Upper lobe of right lung (tissue), 1 donor: ENCODE data around the gene NADK. TPM values are rescaled to one million over a fixed set of nuclear protein-coding genes. Genes with fewer than 3 reads are reported as not detected.

Source experiments
- ATAC-seq: fragments of 200-7000 bp; cut with Tn5 transposase; one replicate; pipeline ENCODE4 v1.9.1; 2020; ENCODE audit warnings: mild to moderate bottlenecking, moderate library complexity
- DNase-seq: peaks from one replicate; pipeline ENCODE4 v3.0.0-alpha.2; 2020
- H3K27ac ChIP-seq: fragments of 200-600 bp; one replicate; pipeline ENCODE4 v1.8.0; 2022
- H3K27me3 ChIP-seq: fragments of 200-600 bp; one replicate; pipeline ENCODE4 v1.8.0; 2022; ENCODE audit warnings: mild to moderate bottlenecking
- H3K36me3 ChIP-seq: fragments of 200-600 bp; one replicate; pipeline ENCODE4 v1.8.0; 2022
- H3K4me1 ChIP-seq: fragments of 200-600 bp; one replicate; pipeline ENCODE4 v1.8.0; 2022
- H3K4me3 ChIP-seq: fragments of 200-600 bp; one replicate; pipeline ENCODE4 v1.8.0; 2022; ENCODE audit warnings: mild to moderate bottlenecking
- H3K9me3 ChIP-seq: fragments of 200-600 bp; one replicate; pipeline ENCODE4 v1.8.0; 2022
- CTCF ChIP-seq: fragments of 200-600 bp; IDR thresholded peaks from one replicate; pipeline ENCODE4 v1.8.0; 2022; ENCODE audit warnings: antibody characterized with exemption
- intact Hi-C: fragments of 100-400 bp; cut with DNase I; formaldehyde crosslinking; loops from one replicate; pipeline ENCODE4 v1.11.0; 2022
- total RNA-seq: library from RNA; stranded (reverse); fragmentation: NEBNext Ultra II Directional; extraction: Animal tissue kit (Norgen Biotek cat#: 25700); gene quantifications from one replicate; pipeline ENCODE4 v1.2.1, GENCODE V29; 2021
- donor health status: DM: no; HTN: yes; CAD: no; lungs with severe emphysema.

Gene NADK
- total RNA-seq, 1 donor from 2014 or later: 99.2 TPM

GRCh38 chr1:1764876-1765470, 13.3 kb downstream of the NADK start:
- intact Hi-C loops: no loop called here
- H3K36me3 ChIP-seq: peaks cover 67% of the 10 kb centered on the region
- ATAC-seq (no peak), DNase-seq (no peak)
- H3K9me3 ChIP-seq: no peaks in the 10 kb centered on the region
- H3K4me1 ChIP-seq: peaks cover 11% of the 10 kb centered on the region
- no peaks in the 10 kb centered on the region for H3K27me3 ChIP-seq
- no peak for TF ChIP-seq CTCF
- H3K27ac ChIP-seq: no peak overlapping the region
- H3K4me3 ChIP-seq: no peak overlapping the region

GRCh38 chr1:1763657-1764621, 14.3 kb downstream of the NADK start:
- peak; percentile 24 for TF ChIP-seq CTCF
- intact Hi-C loops: no loop called here
- H3K27ac ChIP-seq: peak overlapping the region; percentile 55
- peak; percentile 95 for DNase-seq
- H3K9me3 ChIP-seq: no peaks in the 10 kb centered on the region
- H3K27me3 ChIP-seq: no peaks in the 10 kb centered on the region
- H3K36me3 ChIP-seq: peaks cover 71% of the 10 kb centered on the region
- H3K4me3 ChIP-seq: no peak overlapping the region
- peaks cover 17% of the 10 kb centered on the region for H3K4me1 ChIP-seq
- ATAC-seq: peak; percentile 94

GRCh38 chr1:1761504-1762376, 16.5 kb downstream of the NADK start:
- H3K4me3 ChIP-seq: no peak overlapping the region
- no peak for ATAC-seq
- H3K9me3 ChIP-seq: no peaks in the 10 kb centered on the region
- TF ChIP-seq CTCF: no peak
- intact Hi-C loops: no loop called here
- no peak overlapping the region for H3K27ac ChIP-seq
- no peaks in the 10 kb centered on the region for H3K27me3 ChIP-seq
- peaks cover 31% of the 10 kb centered on the region for H3K4me1 ChIP-seq
- DNase-seq: no peak
- H3K36me3 ChIP-seq: peaks cover 63% of the 10 kb centered on the region

GRCh38 chr1:1760715-1761114, 17.6 kb downstream of the NADK start:
- peaks cover 31% of the 10 kb centered on the region for H3K4me1 ChIP-seq
- H3K27ac ChIP-seq: no peak overlapping the region
- no peak for TF ChIP-seq CTCF
- ATAC-seq (no peak), DNase-seq (no peak)
- intact Hi-C loops: no loop called here
- no peak overlapping the region for H3K4me3 ChIP-seq
- peaks cover 74% of the 10 kb centered on the region for H3K36me3 ChIP-seq
- no peaks in the 10 kb centered on the region for H3K9me3 ChIP-seq
- H3K27me3 ChIP-seq: no peaks in the 10 kb centered on the region

GRCh38 chr1:1760345-1760650, 18.0 kb downstream of the NADK start:
- no peak overlapping the region for H3K27ac ChIP-seq
- H3K9me3 ChIP-seq: no peaks in the 10 kb centered on the region
- no peaks in the 10 kb centered on the region for H3K27me3 ChIP-seq
- no peak for TF ChIP-seq CTCF
- H3K4me1 ChIP-seq: peaks cover 31% of the 10 kb centered on the region
- intact Hi-C loops: no loop called here
- H3K36me3 ChIP-seq: peaks cover 78% of the 10 kb centered on the region
- H3K4me3 ChIP-seq: no peak overlapping the region
- DNase-seq (no peak), ATAC-seq (no peak)
